ENCODE data around the gene YKT6.
A peak's percentile ranks its signal among the peaks of the same experiment; 100 is the strongest.

The YKT6 gene

DNA sequence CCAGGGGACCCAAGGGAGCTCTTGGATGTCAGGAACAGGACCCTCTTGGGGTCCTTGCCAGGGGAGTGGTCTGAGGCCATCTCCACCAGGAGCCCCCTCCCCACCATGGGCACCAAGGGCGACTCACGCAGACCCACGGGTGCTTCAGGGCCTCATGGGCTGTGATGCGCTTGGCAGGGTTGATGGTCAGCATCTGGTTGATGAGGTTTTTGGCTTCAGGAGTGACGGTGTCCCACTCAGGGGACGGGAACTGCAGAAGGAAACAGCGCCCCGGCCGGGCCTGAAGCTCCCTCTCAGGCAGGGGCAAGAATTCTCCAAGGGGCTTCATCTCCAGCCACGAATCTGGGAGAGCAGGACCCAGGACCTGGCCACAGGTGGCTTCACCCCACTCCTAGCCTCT, 41.3 kb downstream of the YKT6 start:
- no peak for FAIRE-seq
- TF ChIP-seq, protein P1, sequence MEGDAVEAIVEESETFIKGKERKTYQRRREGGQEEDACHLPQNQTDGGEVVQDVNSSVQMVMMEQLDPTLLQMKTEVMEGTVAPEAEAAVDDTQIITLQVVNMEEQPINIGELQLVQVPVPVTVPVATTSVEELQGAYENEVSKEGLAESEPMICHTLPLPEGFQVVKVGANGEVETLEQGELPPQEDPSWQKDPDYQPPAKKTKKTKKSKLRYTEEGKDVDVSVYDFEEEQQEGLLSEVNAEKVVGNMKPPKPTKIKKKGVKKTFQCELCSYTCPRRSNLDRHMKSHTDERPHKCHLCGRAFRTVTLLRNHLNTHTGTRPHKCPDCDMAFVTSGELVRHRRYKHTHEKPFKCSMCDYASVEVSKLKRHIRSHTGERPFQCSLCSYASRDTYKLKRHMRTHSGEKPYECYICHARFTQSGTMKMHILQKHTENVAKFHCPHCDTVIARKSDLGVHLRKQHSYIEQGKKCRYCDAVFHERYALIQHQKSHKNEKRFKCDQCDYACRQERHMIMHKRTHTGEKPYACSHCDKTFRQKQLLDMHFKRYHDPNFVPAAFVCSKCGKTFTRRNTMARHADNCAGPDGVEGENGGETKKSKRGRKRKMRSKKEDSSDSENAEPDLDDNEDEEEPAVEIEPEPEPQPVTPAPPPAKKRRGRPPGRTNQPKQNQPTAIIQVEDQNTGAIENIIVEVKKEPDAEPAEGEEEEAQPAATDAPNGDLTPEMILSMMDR (IDR thresholded peaks at IDR 0.05; ENCODE audit: insufficient read depth, missing control alignments): no peak
- DNase-seq (ENCODE audit: insufficient read length, low spot score): no peak

DNA sequence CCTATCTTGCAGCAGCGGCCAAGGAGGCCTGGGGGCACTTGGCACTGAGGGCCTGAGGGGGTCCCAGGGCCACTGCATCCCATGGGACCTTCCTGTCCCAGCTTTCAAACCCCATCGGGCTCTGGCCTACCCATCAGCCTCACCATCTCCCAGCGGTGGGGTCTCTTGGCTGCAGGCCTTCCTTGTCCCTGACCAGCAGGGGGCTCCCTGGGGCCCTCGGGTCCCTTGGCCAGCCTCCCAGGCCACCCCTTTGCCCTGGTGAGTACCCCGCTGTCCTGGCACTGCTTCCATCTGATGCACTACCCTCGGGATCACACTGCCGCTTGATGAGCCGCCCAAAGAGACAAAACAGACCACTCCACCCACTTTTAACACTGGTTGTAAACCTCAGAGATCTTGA, 43.5 kb downstream of the YKT6 start:
- DNase-seq (ENCODE audit: insufficient read length, low spot score): peak; percentile 81

DNA sequence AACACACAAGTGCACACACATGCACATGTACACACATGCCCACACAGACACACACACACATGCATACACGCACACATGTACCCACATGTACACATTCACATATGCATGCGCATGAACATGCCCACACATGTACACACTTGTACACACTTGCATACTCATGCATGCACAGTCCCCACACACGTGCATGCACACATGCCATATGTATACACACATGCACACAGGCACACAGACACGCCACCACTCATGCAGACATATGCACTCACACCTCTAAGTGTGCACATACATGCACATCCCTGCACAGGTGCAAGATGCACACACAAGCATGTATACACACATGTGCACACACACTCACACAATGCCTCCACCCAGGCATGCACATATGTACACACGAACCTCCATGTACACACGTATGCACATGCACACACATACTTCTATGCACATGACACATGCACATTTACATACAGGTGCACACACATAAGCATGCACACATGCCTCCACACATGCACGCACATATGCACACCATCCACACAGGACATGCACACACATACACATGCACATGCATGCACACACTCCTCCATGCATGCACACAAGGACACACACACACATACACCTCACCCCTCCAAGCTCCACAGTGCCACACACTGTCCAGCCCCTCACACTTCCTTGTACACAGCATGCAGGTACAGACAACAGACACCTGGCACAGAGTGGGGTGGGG, 45.8 kb downstream of the YKT6 start:
- FAIRE-seq (no peak), DNase-seq (ENCODE audit: insufficient read length, low spot score) (no peak)
- TF ChIP-seq, protein P1 (IDR thresholded peaks at IDR 0.05; ENCODE audit: insufficient read depth, missing control alignments): no peak

More for the DNA sequence above, 43.5 kb downstream of the YKT6 start:
- no peak for FAIRE-seq
- TF ChIP-seq, protein P1 (IDR thresholded peaks at IDR 0.05; ENCODE audit: insufficient read depth, missing control alignments): peak; percentile 31

DNA sequence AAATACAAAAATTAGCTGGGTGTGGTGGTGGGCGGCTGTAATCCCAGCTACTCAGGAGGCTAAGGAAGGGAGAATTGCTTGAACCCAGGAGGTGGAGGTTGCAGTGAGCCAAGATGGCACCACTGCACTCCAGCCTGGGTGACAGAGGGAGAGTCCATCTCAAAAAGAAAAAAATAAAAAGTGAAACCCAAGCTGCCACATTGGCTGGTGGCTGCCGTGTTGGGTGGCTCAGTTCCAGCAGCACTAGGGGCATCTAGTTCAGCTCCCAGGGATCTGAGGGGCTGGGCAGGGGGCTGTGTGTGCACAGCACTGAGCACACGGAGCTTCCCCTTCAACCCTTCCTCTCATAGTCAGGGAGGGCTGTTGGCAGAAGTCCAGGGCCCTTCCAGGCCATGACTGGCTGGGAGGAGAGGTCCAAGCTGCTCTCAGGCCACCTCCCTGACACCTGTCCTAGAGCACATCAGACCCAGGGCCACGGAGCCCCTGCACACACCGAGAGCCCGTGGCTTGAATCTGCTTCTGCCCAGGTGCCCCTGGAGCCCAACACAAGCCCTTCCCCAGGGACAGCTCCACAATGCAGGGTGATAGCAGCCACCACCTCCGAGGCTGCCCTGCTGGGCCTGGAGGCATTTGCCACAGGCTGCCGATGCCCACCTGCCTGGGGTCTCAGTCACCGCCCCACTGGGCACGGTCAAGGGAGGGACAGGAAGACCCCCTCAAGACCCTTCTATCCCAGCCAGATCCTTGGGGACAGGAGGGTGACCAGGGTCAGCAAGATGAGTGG, 47.3 kb downstream of the YKT6 start:
- DNase-seq (ENCODE audit: insufficient read length, low spot score): no peak
- FAIRE-seq: no peak
- TF ChIP-seq, protein P1 (IDR thresholded peaks at IDR 0.05; ENCODE audit: insufficient read depth, missing control alignments): no peak

DNA sequence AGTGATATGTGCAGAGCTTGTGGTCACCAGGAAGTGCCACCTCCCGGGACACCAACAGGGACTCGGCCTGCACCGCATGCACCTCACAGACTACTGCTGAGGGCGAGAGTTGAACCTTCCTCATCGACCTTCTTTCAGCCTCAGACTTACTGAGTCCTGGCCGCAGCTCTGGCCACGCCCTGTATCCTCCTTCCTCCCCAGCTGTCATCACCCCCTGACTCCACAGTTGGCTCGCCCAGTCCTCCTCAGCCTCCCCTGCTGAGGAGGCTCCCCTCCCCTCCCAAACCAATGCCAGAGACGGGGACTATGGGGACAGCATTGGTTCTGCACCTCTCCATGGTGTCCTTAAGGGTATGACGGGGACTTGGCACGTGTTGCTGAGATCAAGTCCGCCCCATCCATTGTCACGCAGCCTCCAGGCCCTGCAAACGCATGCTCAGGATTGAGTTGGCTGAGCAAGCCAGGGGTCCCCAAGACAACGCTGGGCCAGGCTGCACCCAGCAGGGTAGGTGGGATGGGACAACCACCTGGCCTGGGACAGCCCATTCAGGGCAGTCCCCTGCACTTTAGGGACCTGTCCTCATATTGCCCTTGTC, 49.0 kb downstream of the YKT6 start:
- TF ChIP-seq, protein P1 (IDR thresholded peaks at IDR 0.05; ENCODE audit: insufficient read depth, missing control alignments): no peak
- no peak for FAIRE-seq
- DNase-seq (ENCODE audit: insufficient read length, low spot score): no peak

DNA sequence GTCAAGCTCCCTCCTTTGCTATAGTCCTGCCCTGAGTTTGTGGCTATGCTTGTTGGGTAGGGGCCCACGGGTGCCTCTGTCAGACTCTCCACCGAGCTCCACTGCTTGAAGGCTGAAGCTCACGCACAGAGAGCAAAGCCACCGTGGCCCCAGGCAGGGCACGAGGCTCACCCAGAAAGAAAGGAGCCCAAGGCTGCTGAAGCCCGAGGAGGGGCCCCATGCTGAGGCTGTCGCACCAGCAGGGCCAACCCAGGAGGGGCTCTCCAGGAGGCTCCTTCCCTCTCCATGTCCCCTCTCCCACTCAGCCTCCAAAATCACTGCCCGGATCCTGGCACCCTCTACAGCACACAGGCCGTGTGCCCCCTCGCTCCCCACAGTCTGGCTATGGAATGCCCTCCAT, 50.5 kb downstream of the YKT6 start:
- FAIRE-seq (no peak), DNase-seq (ENCODE audit: insufficient read length, low spot score) (no peak)
- TF ChIP-seq, protein P1 (IDR thresholded peaks at IDR 0.05; ENCODE audit: insufficient read depth, missing control alignments): no peak

Data from D721Med (cell line).